Measurements from ENCODE around the gene TBC1D5.
"Not testable (repeated sequence)": the region's sequence is repeated elsewhere in the genome, so short reads cannot be mapped to it uniquely, and the experiment has no call there.

Gene TBC1D5

GRCh38 chr3:17544632-17545031 lies 197.8 kb downstream of the TBC1D5 start:
- H3K9ac ChIP-seq: no peak overlapping the region
- H4K20me1 ChIP-seq (ENCODE audit: insufficient read depth): no peaks in the 10 kb centered on the region
- no peaks in the 10 kb centered on the region for H3K79me2 ChIP-seq (ENCODE audit: insufficient read depth, low read depth)
- TF ChIP-seq CTCF (conservative IDR thresholded peaks at IDR 0.05; ENCODE audit: low read depth, low read length): no peak
- H3K27me3 ChIP-seq (ENCODE audit: insufficient read depth, low read depth): no peaks in the 10 kb centered on the region
- H3K27ac ChIP-seq: no peak overlapping the region
- no peak overlapping the region for H2AFZ ChIP-seq (ENCODE audit: low read depth)
- H3K4me1 ChIP-seq (ENCODE audit: low read depth, poor library complexity, severe bottlenecking): no peaks in the 10 kb centered on the region
- H3K4me3 ChIP-seq (IDR thresholded peaks at IDR 0.05; ENCODE audit: insufficient read depth, low read depth, low read length): no peak overlapping the region
- no peak overlapping the region for H3K4me2 ChIP-seq
- no peaks in the 10 kb centered on the region for H3K36me3 ChIP-seq (ENCODE audit: insufficient read depth)

GRCh38 chr3:17542591-17542990 lies 199.8 kb downstream of the TBC1D5 start:
- no peak overlapping the region for H3K9ac ChIP-seq
- no peak for TF ChIP-seq CTCF (conservative IDR thresholded peaks at IDR 0.05; ENCODE audit: low read depth, low read length)
- H3K27ac ChIP-seq: no peak overlapping the region
- H3K4me3 ChIP-seq (IDR thresholded peaks at IDR 0.05; ENCODE audit: insufficient read depth, low read depth, low read length): no peak overlapping the region
- H3K36me3 ChIP-seq (ENCODE audit: insufficient read depth): no peaks in the 10 kb centered on the region
- H3K27me3 ChIP-seq (ENCODE audit: insufficient read depth, low read depth): no peaks in the 10 kb centered on the region
- no peaks in the 10 kb centered on the region for H3K79me2 ChIP-seq (ENCODE audit: insufficient read depth, low read depth)
- H3K4me2 ChIP-seq: no peak overlapping the region
- H2AFZ ChIP-seq (ENCODE audit: low read depth): no peak overlapping the region
- no peaks in the 10 kb centered on the region for H4K20me1 ChIP-seq (ENCODE audit: insufficient read depth)
- no peaks in the 10 kb centered on the region for H3K4me1 ChIP-seq (ENCODE audit: low read depth, poor library complexity, severe bottlenecking)

GRCh38 chr3:17539436-17539835 lies 203.0 kb downstream of the TBC1D5 start:
- no peaks in the 10 kb centered on the region for H3K27me3 ChIP-seq (ENCODE audit: insufficient read depth, low read depth)
- no peaks in the 10 kb centered on the region for H3K79me2 ChIP-seq (ENCODE audit: insufficient read depth, low read depth)
- no peaks in the 10 kb centered on the region for H3K36me3 ChIP-seq (ENCODE audit: insufficient read depth)
- H4K20me1 ChIP-seq (ENCODE audit: insufficient read depth): no peaks in the 10 kb centered on the region
- H3K4me3 ChIP-seq (IDR thresholded peaks at IDR 0.05; ENCODE audit: insufficient read depth, low read depth, low read length): no peak overlapping the region
- H2AFZ ChIP-seq (ENCODE audit: low read depth): no peak overlapping the region
- H3K4me2 ChIP-seq: no peak overlapping the region
- H3K27ac ChIP-seq: no peak overlapping the region
- H3K9ac ChIP-seq: no peak overlapping the region
- no peak for TF ChIP-seq CTCF (conservative IDR thresholded peaks at IDR 0.05; ENCODE audit: low read depth, low read length)
- no peaks in the 10 kb centered on the region for H3K4me1 ChIP-seq (ENCODE audit: low read depth, poor library complexity, severe bottlenecking)

- no peaks in the 10 kb centered on the region for H3K4me1 ChIP-seq (ENCODE audit: low read depth, poor library complexity, severe bottlenecking)
- H3K4me3 ChIP-seq (IDR thresholded peaks at IDR 0.05; ENCODE audit: insufficient read depth, low read depth, low read length): no peak overlapping the region
- no peak overlapping the region for H3K9ac ChIP-seq
- no peaks in the 10 kb centered on the region for H3K36me3 ChIP-seq (ENCODE audit: insufficient read depth)
- TF ChIP-seq CTCF (conservative IDR thresholded peaks at IDR 0.05; ENCODE audit: low read depth, low read length): no peak
- no peaks in the 10 kb centered on the region for H4K20me1 ChIP-seq (ENCODE audit: insufficient read depth)
- no peak overlapping the region for H3K4me2 ChIP-seq
- no peaks in the 10 kb centered on the region for H3K79me2 ChIP-seq (ENCODE audit: insufficient read depth, low read depth)
- no peaks in the 10 kb centered on the region for H3K27me3 ChIP-seq (ENCODE audit: insufficient read depth, low read depth)
- no peak overlapping the region for H3K27ac ChIP-seq
- no peak overlapping the region for H2AFZ ChIP-seq (ENCODE audit: low read depth)
These were observed 207.2 kb downstream of the TBC1D5 start for GRCh38 chr3:17535274-17535673.

GRCh38 chr3:17532446-17532845 lies 210.0 kb downstream of the TBC1D5 start:
- H2AFZ ChIP-seq (ENCODE audit: low read depth); H3K27ac ChIP-seq; H3K36me3 ChIP-seq (ENCODE audit: insufficient read depth): not testable (repeated sequence)

More at GRCh38 chr3:17532446-17532845, 210.0 kb downstream of the TBC1D5 start:
- H3K9ac ChIP-seq; H3K79me2 ChIP-seq (ENCODE audit: insufficient read depth, low read depth); H4K20me1 ChIP-seq (ENCODE audit: insufficient read depth); H3K4me1 ChIP-seq (ENCODE audit: low read depth, poor library complexity, severe bottlenecking); H3K27me3 ChIP-seq (ENCODE audit: insufficient read depth, low read depth); H3K4me2 ChIP-seq; H3K4me3 ChIP-seq (IDR thresholded peaks at IDR 0.05; ENCODE audit: insufficient read depth, low read depth, low read length): not testable (repeated sequence)
